ENCODE results near the gene GLRX2.

Gene GLRX2

DNA sequence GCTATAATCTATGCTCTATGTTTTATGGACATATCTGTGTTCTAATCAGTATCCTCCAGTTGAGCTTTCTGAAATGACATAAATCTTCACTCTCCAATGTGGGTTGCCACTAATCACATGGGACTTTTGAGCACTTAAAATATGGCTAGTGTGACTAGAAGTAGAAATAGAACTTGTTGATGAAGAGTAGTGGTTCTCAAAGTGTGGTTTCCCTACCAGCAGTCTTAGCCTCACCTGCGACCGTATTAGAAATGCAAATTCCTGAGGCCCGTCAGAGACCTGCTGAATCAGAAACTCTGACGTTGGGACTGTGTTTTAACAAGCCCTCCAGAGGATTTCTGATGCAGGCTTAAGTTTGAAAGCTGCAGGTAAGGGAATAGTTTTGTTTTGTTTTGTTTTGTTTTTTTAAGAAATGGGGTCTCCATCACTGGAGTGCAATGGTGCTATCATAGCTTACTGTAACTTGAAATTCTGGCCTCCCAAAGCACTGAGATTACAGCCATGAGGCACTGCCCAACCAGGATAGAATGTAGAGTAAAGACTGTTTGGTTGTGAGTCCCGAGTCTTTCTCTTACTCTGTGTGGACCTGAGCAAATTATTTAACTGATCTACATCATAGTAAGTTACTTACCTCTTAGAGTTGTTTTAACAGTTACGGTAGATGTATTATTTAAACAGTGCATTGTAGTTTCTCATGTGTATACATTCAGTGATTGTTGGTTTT, 21.7 kb downstream of the GLRX2 start:
- no peak overlapping the region for H3K9ac ChIP-seq
- no peaks in the 10 kb centered on the region for H3K27me3 ChIP-seq
- no peaks in the 10 kb centered on the region for H3K4me1 ChIP-seq
- H3K4me2 ChIP-seq, result no peak overlapping the region
- peaks cover 64 to 98% (median 83%) of the 10 kb centered on the region in 11 experiments for H3K36me3 ChIP-seq
- no peak for TF ChIP-seq Cebpa-rat (IDR thresholded peaks at IDR 0.05)
- peaks cover 0 to 8% (median 8%) of the 10 kb centered on the region in 11 experiments; a peak in 13 of 22 replicates for H3K9me3 ChIP-seq (replicated peaks in 1 of 11)
- H3K4me3 ChIP-seq, result no peak overlapping the region
- no peak overlapping the region for H3K27ac ChIP-seq
- peaks cover 0 to 7% (median 0%) of the 10 kb centered on the region in 11 experiments; a peak in 1 of 22 replicates for H4K20me1 ChIP-seq

- peaks cover 17 to 33% (median 26%) of the 10 kb centered on the region in 11 experiments for H3K9me3 ChIP-seq (replicated peaks in 1 of 11)
- peaks cover 76 to 94% (median 85%) of the 10 kb centered on the region in 11 experiments for H3K36me3 ChIP-seq
- no peak overlapping the region for H3K4me3 ChIP-seq
- H3K27me3 ChIP-seq, result no peaks in the 10 kb centered on the region
- TF ChIP-seq Cebpa-rat (IDR thresholded peaks at IDR 0.05), result no peak
- H3K9ac ChIP-seq, result no peak overlapping the region
- peaks cover 0 to 4% (median 0%) of the 10 kb centered on the region in 11 experiments; a peak in 1 of 22 replicates for H4K20me1 ChIP-seq
- no peaks in the 10 kb centered on the region for H3K4me1 ChIP-seq
- no peak overlapping the region for H3K4me2 ChIP-seq
- no peak overlapping the region for H3K27ac ChIP-seq
Measured at GRCh38 chr1:193079187-193079586, 26.0 kb downstream of the GLRX2 start.

- H3K9ac ChIP-seq, result no peak overlapping the region
- peaks cover 17 to 33% (median 26%) of the 10 kb centered on the region in 11 experiments for H3K9me3 ChIP-seq (replicated peaks in 1 of 11)
- TF ChIP-seq Cebpa-rat (IDR thresholded peaks at IDR 0.05), result no peak
- H3K36me3 ChIP-seq, result peaks cover 70 to 87% (median 78%) of the 10 kb centered on the region in 11 experiments
- no peak overlapping the region for H3K4me3 ChIP-seq
- H4K20me1 ChIP-seq, result peaks cover 0 to 4% (median 0%) of the 10 kb centered on the region in 11 experiments; a peak in 1 of 22 replicates
- H3K27ac ChIP-seq, result no peak overlapping the region
- H3K27me3 ChIP-seq, result no peaks in the 10 kb centered on the region
- no peaks in the 10 kb centered on the region for H3K4me1 ChIP-seq
- no peak overlapping the region for H3K4me2 ChIP-seq
Measured at GRCh38 chr1:193077991-193078390, 27.2 kb downstream of the GLRX2 start.

DNA sequence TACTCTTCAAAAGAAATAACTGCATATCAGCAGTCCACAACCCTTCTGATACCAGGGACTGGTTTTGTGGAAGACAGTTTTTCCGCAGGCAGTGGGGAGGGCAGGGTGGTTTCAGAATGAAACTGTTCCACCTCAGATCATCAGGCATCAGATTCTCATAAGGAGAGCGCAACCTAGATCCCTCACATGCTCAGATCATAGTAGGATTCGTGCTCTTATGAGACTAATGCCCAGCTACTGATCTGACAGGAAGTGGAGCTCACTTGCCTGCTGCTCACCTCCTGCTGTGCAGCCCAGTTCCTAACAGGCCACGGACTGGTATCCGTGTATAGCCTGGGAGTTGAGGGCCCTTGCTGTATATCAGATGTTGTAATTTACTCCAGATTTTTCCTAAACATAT, 34.3 kb downstream of the GLRX2 start:
- peaks cover 15 to 51% (median 36%) of the 10 kb centered on the region in 11 experiments; a peak in 21 of 22 replicates for H3K36me3 ChIP-seq
- H3K9me3 ChIP-seq (replicated peaks in 1 of 11), result peaks cover 0 to 4% (median 0%) of the 10 kb centered on the region in 11 experiments; a peak in 4 of 22 replicates
- H3K4me3 ChIP-seq, result no peak overlapping the region
- no peak overlapping the region for H3K9ac ChIP-seq
- no peak overlapping the region for H3K27ac ChIP-seq
- no peak for TF ChIP-seq Cebpa-rat (IDR thresholded peaks at IDR 0.05)
- peaks cover 7 to 39% (median 23%) of the 10 kb centered on the region in 11 experiments; a peak in 15 of 22 replicates for H4K20me1 ChIP-seq
- peak overlapping the region in 2 of 11 experiments; percentile 27 to 58; a peak in 4 of 22 replicates for H3K4me2 ChIP-seq
- no peaks in the 10 kb centered on the region for H3K27me3 ChIP-seq
- peaks cover 0 to 28% (median 7%) of the 10 kb centered on the region in 10 experiments; a peak in 11 of 20 replicates for H3K4me1 ChIP-seq

DNA sequence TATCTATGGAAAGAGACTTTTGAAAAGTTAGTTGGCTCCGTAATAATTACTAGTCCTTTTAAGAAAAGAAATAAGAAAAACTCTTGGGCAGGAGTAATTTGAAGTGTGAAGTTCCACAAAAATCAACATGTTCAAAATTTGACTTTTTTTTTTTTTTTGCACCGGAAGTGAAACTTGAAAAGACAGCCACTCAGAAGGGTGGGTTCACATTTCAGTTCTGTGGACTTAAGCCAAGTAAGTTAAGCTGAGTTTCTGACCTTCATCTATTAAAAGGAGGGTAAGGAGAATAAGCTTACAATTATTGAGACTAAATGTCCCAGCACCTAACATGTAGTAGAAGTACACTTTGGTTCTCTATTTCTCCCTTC, 34.8 kb downstream of the GLRX2 start:
- peak overlapping the region in 3 of 11 experiments; percentile 21 to 22 (median 21); a peak in 1 of 22 replicates for H3K27ac ChIP-seq
- H3K9me3 ChIP-seq (replicated peaks in 1 of 11), result peaks cover 0 to 4% (median 0%) of the 10 kb centered on the region in 11 experiments; a peak in 4 of 22 replicates
- H3K27me3 ChIP-seq, result no peaks in the 10 kb centered on the region
- peaks cover 11 to 45% (median 28%) of the 10 kb centered on the region in 11 experiments; a peak in 16 of 22 replicates for H4K20me1 ChIP-seq
- peak overlapping the region in 4 of 11 experiments; percentile 27 to 58 (median 38); a peak in 6 of 22 replicates for H3K4me2 ChIP-seq
- H3K36me3 ChIP-seq, result peaks cover 9 to 46% (median 31%) of the 10 kb centered on the region in 11 experiments; a peak in 21 of 22 replicates
- H3K9ac ChIP-seq, result no peak overlapping the region
- no peak for TF ChIP-seq Cebpa-rat (IDR thresholded peaks at IDR 0.05)
- H3K4me1 ChIP-seq, result peaks cover 0 to 30% (median 7%) of the 10 kb centered on the region in 10 experiments; a peak in 11 of 20 replicates
- H3K4me3 ChIP-seq, result no peak overlapping the region

GRCh38 chr1:193069748-193070385, 35.3 kb downstream of the GLRX2 start:
- TF ChIP-seq Cebpa-rat (IDR thresholded peaks at IDR 0.05), result no peak
- Histone ChIP-seq H3K27ac (peak overlapping the region in 2 of 11 experiments; percentile 21 to 22; a peak in 1 of 22 replicates), H3K4me1 (peaks cover 0 to 30% (median 7%) of the 10 kb centered on the region in 10 experiments; a peak in 11 of 20 replicates), H3K4me3 (no peak overlapping the region), H3K4me2 (peak overlapping the region in 4 of 11 experiments; percentile 27 to 58 (median 38); a peak in 6 of 22 replicates), H4K20me1 (peaks cover 11 to 50% (median 32%) of the 10 kb centered on the region in 11 experiments; a peak in 16 of 22 replicates), H3K9me3 (replicated peaks in 1 of 11) (peaks cover 0 to 4% (median 0%) of the 10 kb centered on the region in 11 experiments; a peak in 4 of 22 replicates), H3K9ac (no peak overlapping the region), H3K36me3 (peaks cover 9 to 44% (median 31%) of the 10 kb centered on the region in 11 experiments; a peak in 21 of 22 replicates), H3K27me3 (no peaks in the 10 kb centered on the region)

DNA sequence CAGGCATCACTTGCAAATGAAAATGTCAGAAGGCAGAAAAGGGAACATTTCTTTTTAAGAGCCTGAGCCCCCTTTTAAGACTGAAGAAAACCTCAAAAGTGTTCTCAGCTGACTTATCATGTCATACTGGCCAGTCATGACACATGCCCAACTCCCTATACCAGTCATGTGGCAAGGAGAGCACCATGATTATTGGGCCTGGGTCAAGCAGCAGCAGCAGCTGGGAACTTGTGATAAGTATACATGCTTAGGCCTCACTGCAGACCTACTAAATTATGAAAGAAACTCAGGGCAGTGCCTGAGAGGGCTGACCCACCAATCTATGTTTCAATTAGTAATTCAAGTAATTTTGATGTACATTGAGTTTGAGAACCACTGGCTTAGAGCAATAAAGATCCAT, 37.2 kb downstream of the GLRX2 start:
- Histone ChIP-seq H3K9me3 (replicated peaks in 1 of 11) (peaks cover 0 to 7% (median 1%) of the 10 kb centered on the region in 11 experiments; a peak in 15 of 22 replicates), H3K36me3 (peaks cover 6 to 48% (median 28%) of the 10 kb centered on the region in 11 experiments; a peak in 21 of 22 replicates)

GRCh38 chr1:193066606-193067005, 38.6 kb downstream of the GLRX2 start:
- H3K4me2 ChIP-seq, result no peak overlapping the region
- no peak for TF ChIP-seq Cebpa-rat (IDR thresholded peaks at IDR 0.05)
- no peak overlapping the region for H3K4me3 ChIP-seq
- H3K4me1 ChIP-seq, result peaks cover 2 to 48% (median 9%) of the 10 kb centered on the region in 10 experiments; a peak in 15 of 20 replicates
- H3K9ac ChIP-seq, result no peak overlapping the region
- H3K9me3 ChIP-seq (replicated peaks in 1 of 11), result peaks cover 0 to 14% (median 9%) of the 10 kb centered on the region in 11 experiments; a peak in 18 of 22 replicates
- H3K27me3 ChIP-seq, result no peaks in the 10 kb centered on the region
- H3K27ac ChIP-seq, result no peak overlapping the region
- H3K36me3 ChIP-seq, result peaks cover 6 to 50% (median 26%) of the 10 kb centered on the region in 11 experiments; a peak in 20 of 22 replicates
- peaks cover 11 to 66% (median 45%) of the 10 kb centered on the region in 11 experiments; a peak in 18 of 22 replicates for H4K20me1 ChIP-seq

More for the DNA sequence above, 37.2 kb downstream of the GLRX2 start:
- H3K4me3 ChIP-seq, result no peak overlapping the region
- peaks cover 0 to 41% (median 8%) of the 10 kb centered on the region in 10 experiments; a peak in 11 of 20 replicates for H3K4me1 ChIP-seq
- no peaks in the 10 kb centered on the region for H3K27me3 ChIP-seq
- H4K20me1 ChIP-seq, result peaks cover 11 to 66% (median 45%) of the 10 kb centered on the region in 11 experiments; a peak in 18 of 22 replicates
- no peak overlapping the region for H3K9ac ChIP-seq
- TF ChIP-seq Cebpa-rat (IDR thresholded peaks at IDR 0.05), result no peak
- H3K4me2 ChIP-seq, result peak overlapping the region in 1 of 11 experiments; percentile 5; a peak in 1 of 22 replicates
- no peak overlapping the region for H3K27ac ChIP-seq

Data from BLaER1 treated with 17β-estradiol and CSF1 and Interleukin-3, amounts not matched to agents 10 nM and 100 nM (cell line).